H9 (cell line): ENCODE data around the gene C13orf46. TPM values are rescaled to one million over a fixed set of nuclear protein-coding genes. Genes with fewer than 3 reads are reported as not detected.

ENCODE experiments used
- DNase-seq: peaks from one replicate; pipeline ENCODE4 v3.0.0-alpha.2; 2017
- H2AFZ ChIP-seq: one replicate; pipeline ENCODE4 v1.6.1; 2013; ENCODE audit warnings: mild to moderate bottlenecking, low read length, control low read depth, moderate library complexity
- H2AK5ac ChIP-seq: 2 replicates; pipeline ENCODE4 v1.6.1; 2013; ENCODE audit warnings: low read length, control low read depth, mixed read lengths; ENCODE audit not compliant: insufficient read length
- H2BK120ac ChIP-seq: one replicate; pipeline ENCODE4 v1.6.1; 2013; ENCODE audit warnings: low read depth, mild to moderate bottlenecking, low read length, control low read depth, inconsistent platforms; ENCODE audit not compliant: poor library complexity, severe bottlenecking
- H2BK12ac ChIP-seq: 2 replicates; pipeline ENCODE4 v1.6.1; 2013; ENCODE audit warnings: low read length, control low read depth, mixed read lengths, low read depth; ENCODE audit not compliant: insufficient read length
- H2BK15ac ChIP-seq: 2 replicates; pipeline ENCODE4 v1.6.1; 2013; ENCODE audit warnings: low read depth, low read length, control low read depth
- H2BK20ac ChIP-seq: one replicate; pipeline ENCODE4 v1.6.1; 2013; ENCODE audit warnings: low read depth, mild to moderate bottlenecking, low read length, control low read depth, inconsistent platforms; ENCODE audit not compliant: poor library complexity, severe bottlenecking
- H2BK5ac ChIP-seq: 2 replicates; pipeline ENCODE4 v1.6.1; 2013; ENCODE audit warnings: low read length, control low read depth, mixed read lengths; ENCODE audit not compliant: insufficient read length
- H3K14ac ChIP-seq: 2 replicates; pipeline ENCODE4 v1.6.1; 2013; ENCODE audit warnings: low read length, control low read depth; ENCODE audit not compliant: insufficient read depth
- H3K18ac ChIP-seq: 2 replicates; pipeline ENCODE4 v1.6.1; 2013; ENCODE audit warnings: low read depth, mild to moderate bottlenecking, mixed read lengths, low read length, control low read depth; ENCODE audit not compliant: insufficient read length
- H3K23ac ChIP-seq: 2 replicates; pipeline ENCODE4 v1.6.1; 2013; ENCODE audit warnings: low read length, control low read depth, mixed read lengths, low read depth; ENCODE audit not compliant: insufficient read length
- H3K23me2 ChIP-seq: 2 replicates; pipeline ENCODE4 v1.6.1; 2013; ENCODE audit warnings: low read depth, mild to moderate bottlenecking, mixed read lengths, low read length, control low read depth; ENCODE audit not compliant: insufficient read length, poor library complexity, severe bottlenecking
- H3K27ac ChIP-seq: 2 replicates; pipeline ENCODE4 v1.5.1; 2013; ENCODE audit warnings: low read length, control low read depth, mixed read lengths, low read depth; ENCODE audit not compliant: insufficient read length
- H3K27me3 ChIP-seq: 2 replicates; pipeline ENCODE4 v1.6.1; 2013; ENCODE audit warnings: low read length, control low read depth, inconsistent platforms; ENCODE audit not compliant: insufficient read depth
- H3K4ac ChIP-seq: 2 replicates; pipeline ENCODE4 v1.6.1; 2013; ENCODE audit warnings: low read depth, mild to moderate bottlenecking, control low read depth, inconsistent platforms, low read length, moderate library complexity
- H3K4me1 ChIP-seq: 2 replicates; pipeline ENCODE4 v1.6.1; 2013; ENCODE audit warnings: low read length, control low read depth, inconsistent platforms; ENCODE audit not compliant: insufficient read depth
- H3K4me2 ChIP-seq: 2 replicates; pipeline ENCODE4 v1.6.1; 2013; ENCODE audit warnings: low read length, control low read depth, mixed read lengths; ENCODE audit not compliant: insufficient read length, insufficient read depth
- H3K56ac ChIP-seq: 2 replicates; pipeline ENCODE4 v1.6.1; 2013; ENCODE audit warnings: low read depth, mild to moderate bottlenecking, mixed read lengths, low read length, control low read depth; ENCODE audit not compliant: insufficient read length
- H3K79me1 ChIP-seq: 2 replicates; pipeline ENCODE4 v1.6.1; 2013; ENCODE audit warnings: low read depth, mild to moderate bottlenecking, moderate library complexity, low read length, control low read depth, inconsistent platforms; ENCODE audit not compliant: insufficient read depth, poor library complexity, severe bottlenecking
- H3K79me2 ChIP-seq: 2 replicates; pipeline ENCODE4 v1.6.1; 2013; ENCODE audit warnings: low read length, control low read depth, inconsistent platforms; ENCODE audit not compliant: insufficient read depth
- H3K9ac ChIP-seq: 2 replicates; pipeline ENCODE4 v1.6.1; 2013; ENCODE audit warnings: low read length, control low read depth, mixed read lengths; ENCODE audit not compliant: insufficient read length; ENCODE audit errors: extremely low read depth
- H3K9me3 ChIP-seq: one replicate; pipeline ENCODE4 v1.6.1; 2013; ENCODE audit warnings: low read depth, low read length, inconsistent platforms; ENCODE audit not compliant: control insufficient read depth
- H3T11ph ChIP-seq: one replicate; pipeline ENCODE4 v1.6.1; 2013; ENCODE audit warnings: mild to moderate bottlenecking, low read length, control low read depth, inconsistent platforms
- H4K20me1 ChIP-seq: one replicate; pipeline ENCODE4 v1.6.1; 2013; ENCODE audit not compliant: control insufficient read depth, insufficient read length, insufficient read depth
- H4K5ac ChIP-seq: 2 replicates; pipeline ENCODE4 v1.6.1; 2013; ENCODE audit warnings: low read depth, mild to moderate bottlenecking, mixed read lengths, low read length, control low read depth; ENCODE audit not compliant: insufficient read length
- H4K8ac ChIP-seq: replicated peaks from 2 replicates; pipeline ENCODE4 v1.6.1; 2013; ENCODE audit warnings: low read length, control low read depth, mixed read lengths, low read depth; ENCODE audit not compliant: insufficient read length
- H4K91ac ChIP-seq: 2 replicates; pipeline ENCODE4 v1.6.1; 2013; ENCODE audit warnings: low read depth, mild to moderate bottlenecking, moderate library complexity, mixed read lengths, low read length, control low read depth; ENCODE audit not compliant: insufficient read length
- H3K27ac Mint-ChIP-seq, 3 experiments: 2 replicates in 2 of 3; 3 replicates in 1 of 3; pipeline ENCODE4 v1.8.0; 2020 to 2021; ENCODE audit warnings: mixed read lengths in 3 of 3, mild to moderate bottlenecking in 1 of 3, moderate library complexity in 1 of 3
- H3K27me3 Mint-ChIP-seq: 2 replicates; pipeline ENCODE4 v1.8.0; 2021; ENCODE audit warnings: low read depth, mild to moderate bottlenecking, moderate library complexity, mixed read lengths
- H3K36me3 Mint-ChIP-seq, 3 experiments: 2 replicates in 2 of 3; 3 replicates in 1 of 3; pipeline ENCODE4 v1.8.0; 2020 to 2021; ENCODE audit warnings: low read depth in 3 of 3, mixed read lengths in 3 of 3; ENCODE audit not compliant: insufficient read depth in 1 of 3
- H3K4me1 Mint-ChIP-seq, 2 experiments: 2 replicates each; pipeline ENCODE4 v1.8.0; 2020; ENCODE audit warnings: mixed read lengths in 2 of 2
- H3K4me3 Mint-ChIP-seq, 2 experiments: 2 replicates in 1 of 2; 3 replicates in 1 of 2; pipeline ENCODE4 v1.8.0; 2020 to 2021; ENCODE audit warnings: mild to moderate bottlenecking in 2 of 2, mixed read lengths in 2 of 2, moderate library complexity in 1 of 2
- H3K9me3 Mint-ChIP-seq, 2 experiments: 2 replicates in 1 of 2; 3 replicates in 1 of 2; pipeline ENCODE4 v1.8.0; 2020; ENCODE audit warnings: mild to moderate bottlenecking in 2 of 2, mixed read lengths in 2 of 2, moderate library complexity in 1 of 2
- CTCF ChIP-seq: fragments of 200-600 bp; sonication (generic); conservative IDR thresholded peaks from 3 replicates; pipeline ENCODE4 v1.8.0; 2021; ENCODE audit warnings: antibody characterized with exemption, mild to moderate bottlenecking
- WGBS: extraction: QIAGEN DNeasy Blood & Tissue Kit; methylation state at CpG from one replicate; pipeline ENCODE4 v1.1.7; 2013; ENCODE audit warnings: missing lambda C conversion rate, low lambda C conversion rate, mixed read lengths; ENCODE audit not compliant: insufficient read length; ENCODE audit errors: extremely low coverage; 5-methylcytosine and 5-hydroxymethylcytosine counted together
- total RNA-seq: library from RNA; stranded (reverse); gene quantifications from 2 replicates; pipeline ENCODE4 v1.2.1, GENCODE V29; 2021

Gene C13orf46
- total RNA-seq, 1 experiment from 2014 or later = 0.55 TPM

- no peaks in the 10 kb centered on the region for H3K79me2 ChIP-seq
- DNase-seq = no peak
- H3K23me2 ChIP-seq = no peaks in the 10 kb centered on the region
- TF ChIP-seq CTCF = no peak
- no peaks in the 10 kb centered on the region for H3K27me3 ChIP-seq
- H3K9me3 ChIP-seq = peaks cover 26% of the 10 kb centered on the region
- no peak overlapping the region for H2AFZ ChIP-seq
- no peak overlapping the region for H2BK5ac ChIP-seq
- H3K4me1 ChIP-seq = no peaks in the 10 kb centered on the region
- H2BK15ac ChIP-seq = no peak overlapping the region
- no peak overlapping the region for H3K4ac ChIP-seq
- no peak overlapping the region for H3K56ac ChIP-seq
- Mint-ChIP-seq H3K27me3 (peaks cover 20% of the 10 kb centered on the region), H3K36me3 (peaks cover 10 to 21% (median 17%) of the 10 kb centered on the region in 3 experiments), H3K27ac (no peak overlapping the region), H3K4me1 (no peaks in the 10 kb centered on the region), H3K9me3 (peaks cover 32 to 41% of the 10 kb centered on the region in 2 experiments), H3K4me3 (no peak overlapping the region)
- no peak overlapping the region for H2AK5ac ChIP-seq
- H3K14ac ChIP-seq = no peak overlapping the region; the same call in 1 of the 2 replicates
- no peak overlapping the region for H2BK20ac ChIP-seq
- no peaks in the 10 kb centered on the region for H3K79me1 ChIP-seq
- H2BK12ac ChIP-seq = no peak overlapping the region
- no peak overlapping the region for H2BK120ac ChIP-seq
- H4K5ac ChIP-seq = no peak overlapping the region
- H3K4me2 ChIP-seq = no peak overlapping the region
- no peak overlapping the region for H3K23ac ChIP-seq
- H3K9ac ChIP-seq = no peak overlapping the region
- no CpG with 5 or more reads among the region's 16 CpGs for whole genome bisulfite sequencing
- H3T11ph ChIP-seq = no peak overlapping the region
- H3K18ac ChIP-seq = no peak overlapping the region
- H4K8ac ChIP-seq = no peak overlapping the region
- H3K27ac ChIP-seq = no peak overlapping the region
- no peak overlapping the region for H4K91ac ChIP-seq
- no peaks in the 10 kb centered on the region for H4K20me1 ChIP-seq
These were observed 10.5 kb downstream of the C13orf46 start for GRCh38 chr13:113963376-113963775.
